ENCODE results near the gene HAS3.

DNA sequence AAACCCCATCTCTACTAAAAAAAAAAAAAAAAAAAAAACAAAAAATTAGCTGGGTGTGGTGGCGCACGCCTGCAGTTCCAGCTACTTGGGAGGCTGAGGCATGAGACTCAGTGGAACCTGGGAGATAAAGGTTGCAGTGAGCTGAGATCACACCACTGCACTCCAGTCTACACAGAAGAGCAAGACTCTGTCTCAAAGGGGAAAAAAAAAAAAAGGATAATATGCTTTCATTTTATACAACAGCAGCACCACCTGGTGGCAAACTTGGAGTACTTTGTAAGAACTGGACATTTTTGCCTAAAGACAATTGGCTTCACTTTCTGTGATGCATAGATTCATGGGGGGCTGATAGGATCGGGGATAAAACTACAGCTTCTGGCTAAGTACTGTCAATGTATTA, 18.5 kb downstream of the HAS3 start:
- TF ChIP-seq, protein P1, sequence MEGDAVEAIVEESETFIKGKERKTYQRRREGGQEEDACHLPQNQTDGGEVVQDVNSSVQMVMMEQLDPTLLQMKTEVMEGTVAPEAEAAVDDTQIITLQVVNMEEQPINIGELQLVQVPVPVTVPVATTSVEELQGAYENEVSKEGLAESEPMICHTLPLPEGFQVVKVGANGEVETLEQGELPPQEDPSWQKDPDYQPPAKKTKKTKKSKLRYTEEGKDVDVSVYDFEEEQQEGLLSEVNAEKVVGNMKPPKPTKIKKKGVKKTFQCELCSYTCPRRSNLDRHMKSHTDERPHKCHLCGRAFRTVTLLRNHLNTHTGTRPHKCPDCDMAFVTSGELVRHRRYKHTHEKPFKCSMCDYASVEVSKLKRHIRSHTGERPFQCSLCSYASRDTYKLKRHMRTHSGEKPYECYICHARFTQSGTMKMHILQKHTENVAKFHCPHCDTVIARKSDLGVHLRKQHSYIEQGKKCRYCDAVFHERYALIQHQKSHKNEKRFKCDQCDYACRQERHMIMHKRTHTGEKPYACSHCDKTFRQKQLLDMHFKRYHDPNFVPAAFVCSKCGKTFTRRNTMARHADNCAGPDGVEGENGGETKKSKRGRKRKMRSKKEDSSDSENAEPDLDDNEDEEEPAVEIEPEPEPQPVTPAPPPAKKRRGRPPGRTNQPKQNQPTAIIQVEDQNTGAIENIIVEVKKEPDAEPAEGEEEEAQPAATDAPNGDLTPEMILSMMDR (conservative IDR thresholded peaks at IDR 0.05; ENCODE audit: low read depth, low read length) = peak; percentile 72
- TF ChIP-seq EZH2 (IDR thresholded peaks at IDR 0.05; ENCODE audit: low read length, unreplicated experiment) = no peak

Data from PC-3 (cell line).